Ishikawa (cell line): ENCODE data around the gene SI.

Experiments used
- CREB1 ChIP-seq: IDR thresholded peaks from 2 replicates; pipeline ENCODE4 v1.6.1; 2012; ENCODE audit warnings: low read depth
- EGR1 ChIP-seq: IDR thresholded peaks from 2 replicates; pipeline ENCODE4 v1.6.1; 2012
- EP300 ChIP-seq: IDR thresholded peaks from 2 replicates; pipeline ENCODE4 v1.6.1; 2012; ENCODE audit warnings: borderline replicate concordance
- FOXM1 ChIP-seq: IDR thresholded peaks from 2 replicates; pipeline ENCODE4 v1.6.1; 2012; ENCODE audit warnings: low read depth, borderline replicate concordance
- MAX ChIP-seq: IDR thresholded peaks from 2 replicates; pipeline ENCODE4 v1.6.1; 2012
- RAD21 ChIP-seq: IDR thresholded peaks from 2 replicates; pipeline ENCODE4 v1.6.1; 2012; ENCODE audit warnings: low read depth
- REST ChIP-seq: IDR thresholded peaks from 2 replicates; pipeline ENCODE4 v1.6.1; 2012; ENCODE audit warnings: low read depth, mild to moderate bottlenecking
- TAF1 ChIP-seq: IDR thresholded peaks from 2 replicates; pipeline ENCODE4 v1.6.1; 2012; ENCODE audit warnings: low read depth, mild to moderate bottlenecking
- TCF12 ChIP-seq: IDR thresholded peaks from 2 replicates; pipeline ENCODE4 v1.6.1; 2012; ENCODE audit warnings: low read depth
- USF1 ChIP-seq: IDR thresholded peaks from 2 replicates; pipeline ENCODE4 v1.6.1; 2012

Gene SI

GRCh38 chr3:164929642-164930041 is 148.7 kb downstream of the SI start:
- TF ChIP-seq EGR1, result no peak
- TF ChIP-seq TCF12, result no peak
- TF ChIP-seq FOXM1, result no peak
- TF ChIP-seq EP300, result no peak
- TF ChIP-seq REST, result no peak
- no peak for TF ChIP-seq RAD21
- TF ChIP-seq USF1, result no peak
- no peak for TF ChIP-seq TAF1
- TF ChIP-seq MAX, result no peak
- TF ChIP-seq CREB1, result no peak
